ENCODE measurements around the gene TRIP13. TPM values are rescaled to one million over a fixed set of nuclear protein-coding genes. Genes with fewer than 3 reads are reported as not detected.
"Not testable (repeated sequence)": the region's sequence is repeated elsewhere in the genome, so short reads cannot be mapped to it uniquely, and the experiment has no call there.

Gene TRIP13
- total RNA-seq, 1 experiment from 2014 or later: 45.9 TPM

DNA sequence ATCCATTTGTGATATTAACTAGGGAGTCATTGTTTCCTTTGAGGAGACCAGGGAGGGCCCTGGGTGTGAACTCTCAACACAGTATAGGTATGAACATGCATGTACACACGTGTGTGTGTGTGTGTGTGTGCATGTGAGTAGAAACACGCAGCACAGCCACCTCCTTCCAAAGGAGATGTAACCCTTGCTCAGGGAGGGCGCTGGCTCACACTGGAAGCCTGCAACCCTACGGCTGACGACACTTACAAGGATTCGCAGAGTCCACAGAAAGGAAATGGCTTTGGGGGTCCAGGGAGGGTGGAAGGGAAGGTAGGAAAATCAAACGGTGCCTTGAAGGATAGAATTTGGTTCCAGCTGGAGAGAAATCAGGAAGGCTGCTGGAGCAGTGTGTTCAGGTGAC is 21.9 kb downstream of the TRIP13 start:
- H3K27me3 ChIP-seq (ENCODE audit: control insufficient read depth, insufficient read depth, low read length): no peaks in the 10 kb centered on the region
- BruUV-seq (replicated peaks): no TSS peak
- POLR2A ChIA-PET: no interaction called here
- H3K4me3 ChIP-seq (ENCODE audit: low read depth in 2 of 2, low read length in 2 of 2): no peak overlapping the region
- ATAC-seq (no peak), DNase-seq (ENCODE audit: low read depth, low spot score) (no peak)
- TF ChIP-seq SIN3A (IDR thresholded peaks at IDR 0.05; ENCODE audit: borderline replicate concordance, insufficient read depth, low read depth, low read length): no peak
- peaks cover 22% of the 10 kb centered on the region for H3K4me1 ChIP-seq (ENCODE audit: control insufficient read depth, insufficient read depth, low read length)
- H3K36me3 ChIP-seq (ENCODE audit: control insufficient read depth, insufficient read depth, low read length): peaks cover 10% of the 10 kb centered on the region
- H3K9me3 ChIP-seq (ENCODE audit: control insufficient read depth, insufficient read depth, low read depth, low read length): no peaks in the 10 kb centered on the region
- in situ Hi-C loops (cut with HindIII; ENCODE audit: low pct_unique_long_range_greater_than_20kb, low sequenced_read_pairs): no loop called here
- intact Hi-C loops (cut with micrococcal nuclease; ENCODE audit: unreplicated experiment): no loop called here
- CTCF ChIA-PET: no interaction called here
- no peak overlapping the region for H3K27ac ChIP-seq (ENCODE audit: low read length)

DNA sequence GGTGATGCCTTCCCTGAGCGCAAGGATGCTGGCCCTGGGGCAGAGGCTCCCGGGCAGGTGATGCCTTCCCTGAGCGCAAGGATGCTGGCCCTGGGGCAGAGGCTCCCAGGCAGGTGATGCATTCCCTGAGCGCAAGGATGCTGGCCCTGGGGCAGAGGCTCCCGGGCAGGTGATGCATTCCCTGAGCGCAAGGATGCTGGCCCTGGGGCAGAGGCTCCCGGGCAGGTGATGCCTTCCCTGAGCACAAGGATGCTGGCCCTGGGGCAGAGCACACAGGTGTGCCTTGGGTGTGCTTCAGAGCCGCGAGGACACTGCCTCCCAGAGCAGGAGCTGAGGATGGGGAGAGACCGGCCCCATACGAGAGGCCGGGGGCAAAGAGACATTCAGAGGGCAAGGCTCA is 22.7 kb downstream of the TRIP13 start:
- peaks cover 29% of the 10 kb centered on the region for H3K4me1 ChIP-seq (ENCODE audit: control insufficient read depth, insufficient read depth, low read length)
- H3K27ac ChIP-seq (ENCODE audit: low read length); H3K9me3 ChIP-seq (ENCODE audit: control insufficient read depth, insufficient read depth, low read depth, low read length); CTCF ChIA-PET; intact Hi-C loops (cut with micrococcal nuclease; ENCODE audit: unreplicated experiment); H3K27me3 ChIP-seq (ENCODE audit: control insufficient read depth, insufficient read depth, low read length); H3K36me3 ChIP-seq (ENCODE audit: control insufficient read depth, insufficient read depth, low read length); POLR2A ChIA-PET; BruUV-seq (replicated peaks); in situ Hi-C loops (cut with HindIII; ENCODE audit: low pct_unique_long_range_greater_than_20kb, low sequenced_read_pairs); DNase-seq (ENCODE audit: low read depth, low spot score); ATAC-seq; H3K4me3 ChIP-seq (ENCODE audit: low read depth in 2 of 2, low read length in 2 of 2): not testable (repeated sequence)

DNA sequence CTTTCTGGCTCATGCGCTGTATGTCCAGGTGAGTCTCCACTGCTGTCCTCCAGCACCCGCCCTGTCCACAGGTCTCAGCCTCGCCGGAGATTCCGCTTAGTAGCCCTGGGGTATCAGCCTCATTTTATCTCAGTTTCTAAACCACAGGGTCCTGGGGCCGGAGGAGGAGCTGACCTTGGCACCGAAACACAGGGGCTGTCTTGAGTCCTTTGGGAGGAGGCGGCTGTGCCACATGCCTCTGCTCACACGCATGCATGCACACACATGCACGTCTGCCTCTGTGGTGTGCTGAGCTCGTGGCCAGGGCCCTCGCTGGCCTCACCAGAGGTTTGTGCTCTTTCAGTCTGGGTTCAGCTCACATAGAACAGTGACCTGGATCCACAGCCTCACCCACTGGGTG is 23.3 kb downstream of the TRIP13 start:
- no peak for DNase-seq (ENCODE audit: low read depth, low spot score)
- H3K27ac ChIP-seq (ENCODE audit: low read length): no peak overlapping the region
- H3K36me3 ChIP-seq (ENCODE audit: control insufficient read depth, insufficient read depth, low read length): peaks cover 10% of the 10 kb centered on the region
- BruUV-seq (replicated peaks): no TSS peak
- TF ChIP-seq, protein P1, sequence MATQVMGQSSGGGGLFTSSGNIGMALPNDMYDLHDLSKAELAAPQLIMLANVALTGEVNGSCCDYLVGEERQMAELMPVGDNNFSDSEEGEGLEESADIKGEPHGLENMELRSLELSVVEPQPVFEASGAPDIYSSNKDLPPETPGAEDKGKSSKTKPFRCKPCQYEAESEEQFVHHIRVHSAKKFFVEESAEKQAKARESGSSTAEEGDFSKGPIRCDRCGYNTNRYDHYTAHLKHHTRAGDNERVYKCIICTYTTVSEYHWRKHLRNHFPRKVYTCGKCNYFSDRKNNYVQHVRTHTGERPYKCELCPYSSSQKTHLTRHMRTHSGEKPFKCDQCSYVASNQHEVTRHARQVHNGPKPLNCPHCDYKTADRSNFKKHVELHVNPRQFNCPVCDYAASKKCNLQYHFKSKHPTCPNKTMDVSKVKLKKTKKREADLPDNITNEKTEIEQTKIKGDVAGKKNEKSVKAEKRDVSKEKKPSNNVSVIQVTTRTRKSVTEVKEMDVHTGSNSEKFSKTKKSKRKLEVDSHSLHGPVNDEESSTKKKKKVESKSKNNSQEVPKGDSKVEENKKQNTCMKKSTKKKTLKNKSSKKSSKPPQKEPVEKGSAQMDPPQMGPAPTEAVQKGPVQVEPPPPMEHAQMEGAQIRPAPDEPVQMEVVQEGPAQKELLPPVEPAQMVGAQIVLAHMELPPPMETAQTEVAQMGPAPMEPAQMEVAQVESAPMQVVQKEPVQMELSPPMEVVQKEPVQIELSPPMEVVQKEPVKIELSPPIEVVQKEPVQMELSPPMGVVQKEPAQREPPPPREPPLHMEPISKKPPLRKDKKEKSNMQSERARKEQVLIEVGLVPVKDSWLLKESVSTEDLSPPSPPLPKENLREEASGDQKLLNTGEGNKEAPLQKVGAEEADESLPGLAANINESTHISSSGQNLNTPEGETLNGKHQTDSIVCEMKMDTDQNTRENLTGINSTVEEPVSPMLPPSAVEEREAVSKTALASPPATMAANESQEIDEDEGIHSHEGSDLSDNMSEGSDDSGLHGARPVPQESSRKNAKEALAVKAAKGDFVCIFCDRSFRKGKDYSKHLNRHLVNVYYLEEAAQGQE (IDR thresholded peaks at IDR 0.05; ENCODE audit: insufficient read depth in 1 of 2, low read depth in 2 of 2, low read length in 1 of 2): no peak
- TF ChIP-seq SIN3A (IDR thresholded peaks at IDR 0.05; ENCODE audit: borderline replicate concordance, insufficient read depth, low read depth, low read length) (no peak), POLR2AphosphoS5 (IDR thresholded peaks at IDR 0.05; ENCODE audit: low read depth, low read length) (no peak), TCF7L2 (IDR thresholded peaks at IDR 0.05; ENCODE audit: low read depth, low read length) (no peak)
- TF ChIP-seq, protein P2, sequence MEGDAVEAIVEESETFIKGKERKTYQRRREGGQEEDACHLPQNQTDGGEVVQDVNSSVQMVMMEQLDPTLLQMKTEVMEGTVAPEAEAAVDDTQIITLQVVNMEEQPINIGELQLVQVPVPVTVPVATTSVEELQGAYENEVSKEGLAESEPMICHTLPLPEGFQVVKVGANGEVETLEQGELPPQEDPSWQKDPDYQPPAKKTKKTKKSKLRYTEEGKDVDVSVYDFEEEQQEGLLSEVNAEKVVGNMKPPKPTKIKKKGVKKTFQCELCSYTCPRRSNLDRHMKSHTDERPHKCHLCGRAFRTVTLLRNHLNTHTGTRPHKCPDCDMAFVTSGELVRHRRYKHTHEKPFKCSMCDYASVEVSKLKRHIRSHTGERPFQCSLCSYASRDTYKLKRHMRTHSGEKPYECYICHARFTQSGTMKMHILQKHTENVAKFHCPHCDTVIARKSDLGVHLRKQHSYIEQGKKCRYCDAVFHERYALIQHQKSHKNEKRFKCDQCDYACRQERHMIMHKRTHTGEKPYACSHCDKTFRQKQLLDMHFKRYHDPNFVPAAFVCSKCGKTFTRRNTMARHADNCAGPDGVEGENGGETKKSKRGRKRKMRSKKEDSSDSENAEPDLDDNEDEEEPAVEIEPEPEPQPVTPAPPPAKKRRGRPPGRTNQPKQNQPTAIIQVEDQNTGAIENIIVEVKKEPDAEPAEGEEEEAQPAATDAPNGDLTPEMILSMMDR (IDR thresholded peaks at IDR 0.05): no peak
- intact Hi-C loops (cut with micrococcal nuclease; ENCODE audit: unreplicated experiment) (no loop called here), in situ Hi-C loops (cut with HindIII; ENCODE audit: low pct_unique_long_range_greater_than_20kb, low sequenced_read_pairs) (no loop called here)
- no peaks in the 10 kb centered on the region for H3K9me3 ChIP-seq (ENCODE audit: control insufficient read depth, insufficient read depth, low read depth, low read length)
- ChIA-PET CTCF (interaction anchor here (0.6 kb wide), 1 partner anchor 257 kb away, joined by 3 read pairs; no protein-coding TSS in a partner anchor), POLR2A (no interaction called here)
- H3K4me3 ChIP-seq (ENCODE audit: low read depth in 2 of 2, low read length in 2 of 2): no peak overlapping the region
- no peak for ATAC-seq
- no peaks in the 10 kb centered on the region for H3K27me3 ChIP-seq (ENCODE audit: control insufficient read depth, insufficient read depth, low read length)
- H3K4me1 ChIP-seq (ENCODE audit: control insufficient read depth, insufficient read depth, low read length): peaks cover 30% of the 10 kb centered on the region

All from Panc1 (cell line).